ENCODE measurements around the gene KRT71.

- TF ChIP-seq CTCF (conservative IDR thresholded peaks at IDR 0.05; ENCODE audit: low read length) (no peak), EZH2phosphoT487 (IDR thresholded peaks at IDR 0.05; ENCODE audit: borderline replicate concordance, low read depth, low read length) (no peak)
Measured at GRCh38 chr12:52585066-52585465, 32.1 kb upstream of the KRT71 start.
